Muscle layer of colon (tissue), 2 donors: ENCODE data around the gene SLC16A14.

Source experiments
- H3K27ac ChIP-seq: one replicate; pipeline ENCODE4 v1.7.0; 2013; ENCODE audit warnings: low read depth, mild to moderate bottlenecking, low read length, moderate library complexity
- H3K27me3 ChIP-seq, 2 donors: one replicate each; pipeline ENCODE4 v1.7.0; 2013; ENCODE audit warnings: low read length in 2 of 2, mild to moderate bottlenecking in 2 of 2; ENCODE audit not compliant: insufficient read depth in 2 of 2, control insufficient read depth in 1 of 2
- H3K36me3 ChIP-seq: one replicate; pipeline ENCODE4 v1.7.0; 2013; ENCODE audit warnings: mild to moderate bottlenecking, low read length; ENCODE audit not compliant: insufficient read depth
- H3K4me1 ChIP-seq: one replicate; pipeline ENCODE4 v1.7.0; 2013; ENCODE audit warnings: mild to moderate bottlenecking, low read length; ENCODE audit not compliant: insufficient read depth
- H3K4me3 ChIP-seq, 2 donors: one replicate each; pipeline ENCODE4 v1.7.0; 2013; ENCODE audit warnings: low read length in 2 of 2, low read depth in 1 of 2, mild to moderate bottlenecking in 1 of 2, moderate library complexity in 1 of 2
- H3K9ac ChIP-seq: one replicate; pipeline ENCODE4 v1.7.0; 2013; ENCODE audit warnings: low read length
- H3K9me3 ChIP-seq: one replicate; pipeline ENCODE4 v1.7.0; 2013; ENCODE audit warnings: mild to moderate bottlenecking, low read length
- donor health status: abdominal sarcoma.
- donor health status: Adenocarcinoma of cecum.

SLC16A14 gene

DNA sequence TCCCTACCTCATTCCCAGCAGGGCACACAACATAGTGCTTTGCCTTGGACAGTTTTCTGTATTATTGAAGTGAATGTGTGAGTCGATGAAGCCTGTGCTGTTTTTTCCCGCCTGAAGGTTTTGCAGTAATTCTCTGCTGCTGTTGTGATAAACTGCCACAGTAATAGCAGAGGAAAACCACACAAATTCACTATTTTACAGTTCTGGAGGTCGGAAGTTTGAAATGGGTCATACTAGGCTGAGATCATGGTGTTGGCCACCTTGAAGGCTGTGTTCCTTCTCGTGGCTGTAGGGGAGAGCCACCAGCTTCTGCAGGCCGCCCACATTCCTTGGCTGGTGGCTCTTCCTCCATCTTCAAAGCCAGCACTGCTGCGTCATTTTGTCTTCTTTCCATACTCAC is 678 bp upstream of the SLC16A14 start:
- no peak overlapping the region for H3K27ac ChIP-seq
- H3K27me3 ChIP-seq: no peaks in the 10 kb centered on the region
- H3K9ac ChIP-seq: no peak overlapping the region
- H3K36me3 ChIP-seq: no peaks in the 10 kb centered on the region
- H3K4me3 ChIP-seq: no peak overlapping the region
- no peaks in the 10 kb centered on the region for H3K9me3 ChIP-seq
- H3K4me1 ChIP-seq: peaks cover 4% of the 10 kb centered on the region

DNA sequence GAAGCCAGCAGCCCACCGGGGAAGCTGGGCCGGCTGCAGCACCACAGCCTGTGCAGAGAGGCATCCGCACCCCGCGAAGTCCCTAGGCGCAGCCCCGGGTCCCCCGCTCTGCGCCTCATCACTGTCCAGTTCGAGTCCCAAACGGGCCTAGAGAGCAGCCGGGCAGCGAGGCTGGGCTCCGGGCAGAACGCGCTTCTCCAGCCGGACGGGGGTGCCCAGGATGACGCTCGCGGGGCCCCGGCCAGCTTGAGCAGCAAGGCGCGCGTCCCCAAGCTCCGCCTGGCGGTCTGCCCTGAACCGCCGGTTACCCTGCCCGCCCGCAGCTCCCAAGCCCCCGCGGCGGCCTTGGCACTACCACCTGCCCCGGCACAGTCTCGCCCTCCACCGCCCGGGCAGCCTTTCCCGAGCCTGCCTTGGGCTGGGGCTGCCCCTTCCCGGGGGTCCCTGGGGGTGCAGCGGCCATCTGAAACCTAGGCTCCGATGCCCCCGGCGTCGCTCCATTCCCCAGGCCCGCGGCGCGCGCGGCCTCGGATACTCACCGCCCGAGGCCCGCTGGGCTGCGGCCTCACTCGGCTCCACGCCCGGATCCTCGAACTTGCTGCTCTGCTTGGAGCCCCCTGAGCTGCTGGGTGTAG is 591 bp downstream of the SLC16A14 start:
- no peaks in the 10 kb centered on the region for H3K27me3 ChIP-seq
- H3K9me3 ChIP-seq: no peaks in the 10 kb centered on the region
- H3K4me1 ChIP-seq: peaks cover 4% of the 10 kb centered on the region
- no peak overlapping the region for H3K9ac ChIP-seq
- H3K36me3 ChIP-seq: no peaks in the 10 kb centered on the region
- peak overlapping the region; percentile 71 to 85 for H3K4me3 ChIP-seq
- peak overlapping the region; percentile 62 for H3K27ac ChIP-seq

GRCh38 chr2:230060672-230061293 is 7.9 kb downstream of the SLC16A14 start:
- no peak overlapping the region for H3K27ac ChIP-seq
- no peaks in the 10 kb centered on the region for H3K9me3 ChIP-seq
- no peaks in the 10 kb centered on the region for H3K27me3 ChIP-seq
- H3K9ac ChIP-seq: no peak overlapping the region
- H3K4me1 ChIP-seq: no peaks in the 10 kb centered on the region
- no peak overlapping the region for H3K4me3 ChIP-seq
- H3K36me3 ChIP-seq: no peaks in the 10 kb centered on the region

GRCh38 chr2:230053753-230054478 is 14.8 kb downstream of the SLC16A14 start:
- no peak overlapping the region for H3K9ac ChIP-seq
- H3K27me3 ChIP-seq: no peaks in the 10 kb centered on the region
- no peak overlapping the region for H3K27ac ChIP-seq
- no peak overlapping the region for H3K4me3 ChIP-seq
- no peaks in the 10 kb centered on the region for H3K36me3 ChIP-seq
- no peaks in the 10 kb centered on the region for H3K9me3 ChIP-seq
- no peaks in the 10 kb centered on the region for H3K4me1 ChIP-seq

- H3K27me3 ChIP-seq: no peaks in the 10 kb centered on the region
- H3K27ac ChIP-seq: no peak overlapping the region
- no peaks in the 10 kb centered on the region for H3K4me1 ChIP-seq
- no peak overlapping the region for H3K4me3 ChIP-seq
- H3K9ac ChIP-seq: no peak overlapping the region
- no peaks in the 10 kb centered on the region for H3K9me3 ChIP-seq
- H3K36me3 ChIP-seq: no peaks in the 10 kb centered on the region
Measured at GRCh38 chr2:230052299-230052698, 16.4 kb downstream of the SLC16A14 start.

DNA sequence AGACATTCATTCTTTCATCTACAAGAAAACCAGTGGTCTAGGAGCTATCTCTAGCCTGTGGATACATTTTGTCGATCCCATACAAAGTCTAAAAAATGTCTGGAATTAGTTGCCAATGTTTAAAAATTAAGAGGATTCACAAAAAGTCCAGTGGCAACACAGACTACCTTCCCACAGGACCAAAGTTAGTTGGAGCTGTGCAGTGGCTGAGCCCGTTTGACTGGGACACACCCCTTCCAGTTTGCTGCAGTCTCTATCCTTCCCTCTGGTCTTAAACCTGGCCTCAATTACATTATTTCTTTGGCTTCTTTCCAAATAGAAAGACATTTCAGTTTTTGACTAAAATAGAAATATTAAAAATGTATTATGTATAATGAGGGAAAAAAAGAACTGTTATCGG is 18.6 kb downstream of the SLC16A14 start:
- H3K36me3 ChIP-seq: no peaks in the 10 kb centered on the region
- no peak overlapping the region for H3K27ac ChIP-seq
- no peaks in the 10 kb centered on the region for H3K4me1 ChIP-seq
- no peak overlapping the region for H3K9ac ChIP-seq
- no peaks in the 10 kb centered on the region for H3K27me3 ChIP-seq
- no peak overlapping the region for H3K4me3 ChIP-seq
- H3K9me3 ChIP-seq: no peaks in the 10 kb centered on the region

DNA sequence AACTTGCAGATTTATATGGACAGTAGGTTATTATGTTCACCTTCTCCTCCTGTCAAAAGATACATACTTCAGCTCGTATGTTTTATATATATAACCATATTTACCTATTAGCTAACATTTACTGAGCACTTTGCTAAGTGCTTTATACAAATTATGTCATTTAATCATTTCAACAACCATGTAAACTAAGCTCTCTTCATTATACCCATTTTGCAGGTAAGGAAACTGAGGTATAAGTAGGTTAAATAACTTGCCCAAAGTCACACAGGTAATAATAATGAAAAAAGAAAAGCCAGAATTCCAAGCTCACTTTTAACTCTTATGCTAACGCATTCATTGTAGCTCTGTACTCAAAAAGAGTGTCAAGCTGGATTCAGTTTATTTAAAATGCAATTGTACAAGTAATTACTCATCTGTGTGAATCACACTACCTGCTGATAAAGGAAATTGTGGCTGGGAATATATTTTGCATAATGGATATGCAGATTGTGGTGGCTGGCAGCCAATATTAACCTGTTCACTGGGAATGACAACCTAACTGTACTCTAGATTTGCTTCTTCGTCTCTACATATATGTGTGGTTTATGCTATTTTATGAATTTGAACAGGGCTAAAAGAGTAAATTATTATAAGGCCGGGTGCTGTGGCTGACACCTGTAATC is 20.6 kb downstream of the SLC16A14 start:
- Histone ChIP-seq H3K27ac (no peak overlapping the region), H3K4me1 (no peaks in the 10 kb centered on the region), H3K9ac (no peak overlapping the region), H3K4me3 (no peak overlapping the region), H3K36me3 (no peaks in the 10 kb centered on the region), H3K9me3 (no peaks in the 10 kb centered on the region), H3K27me3 (no peaks in the 10 kb centered on the region)

DNA sequence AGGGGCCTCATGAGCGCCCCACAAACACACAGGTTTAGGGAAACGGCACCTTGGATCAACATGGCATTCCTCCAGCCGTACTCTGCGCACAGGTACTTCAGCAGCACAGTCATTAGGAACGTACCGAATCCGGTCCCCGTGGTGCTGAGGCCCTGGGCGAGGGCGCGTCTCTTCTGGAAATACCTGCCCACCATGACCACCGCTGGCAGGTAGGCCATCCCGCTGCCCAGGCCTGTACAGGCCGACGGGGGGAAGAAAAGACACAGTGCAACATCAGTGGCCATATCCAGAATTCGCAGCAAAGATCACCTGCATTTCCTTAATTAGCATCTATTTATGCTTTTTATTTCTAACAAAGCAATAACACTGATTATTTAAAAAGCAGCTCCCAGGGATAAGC is 22.2 kb downstream of the SLC16A14 start:
- Histone ChIP-seq H3K4me3 (no peak overlapping the region), H3K27ac (no peak overlapping the region), H3K4me1 (no peaks in the 10 kb centered on the region), H3K9me3 (no peaks in the 10 kb centered on the region), H3K36me3 (no peaks in the 10 kb centered on the region), H3K27me3 (no peaks in the 10 kb centered on the region), H3K9ac (no peak overlapping the region)

GRCh38 chr2:230043461-230043860 is 25.3 kb downstream of the SLC16A14 start:
- Histone ChIP-seq H3K4me3 (no peak overlapping the region), H3K36me3 (no peaks in the 10 kb centered on the region), H3K27me3 (no peaks in the 10 kb centered on the region), H3K9me3 (no peaks in the 10 kb centered on the region), H3K9ac (no peak overlapping the region), H3K27ac (no peak overlapping the region), H3K4me1 (no peaks in the 10 kb centered on the region)

- Histone ChIP-seq H3K27ac (no peak overlapping the region), H3K4me1 (no peaks in the 10 kb centered on the region), H3K36me3 (no peaks in the 10 kb centered on the region), H3K27me3 (no peaks in the 10 kb centered on the region), H3K9me3 (no peaks in the 10 kb centered on the region), H3K9ac (no peak overlapping the region), H3K4me3 (no peak overlapping the region)
Measured at GRCh38 chr2:230043025-230043424, 25.7 kb downstream of the SLC16A14 start.

- H3K9ac ChIP-seq: no peak overlapping the region
- H3K4me3 ChIP-seq: no peak overlapping the region
- no peaks in the 10 kb centered on the region for H3K36me3 ChIP-seq
- H3K27me3 ChIP-seq: no peaks in the 10 kb centered on the region
- no peaks in the 10 kb centered on the region for H3K4me1 ChIP-seq
- H3K9me3 ChIP-seq: no peaks in the 10 kb centered on the region
- no peak overlapping the region for H3K27ac ChIP-seq
Measured at GRCh38 chr2:230042195-230042594, 26.5 kb downstream of the SLC16A14 start.
